ENCODE measurements around the gene ZSCAN2.

- TF ChIP-seq CTCF (IDR thresholded peaks at IDR 0.05; ENCODE audit: low read length), result no peak
- TF ChIP-seq EZH2 (optimal IDR thresholded peaks at IDR 0.05; ENCODE audit: low read depth, low read length), result no peak
- no peak for TF ChIP-seq EZH2phosphoT487 (IDR thresholded peaks at IDR 0.05; ENCODE audit: low read length)
These were observed 3.5 kb upstream of the ZSCAN2 start for GRCh38 chr15:84597296-84597695.

Data from MM.1S (cell line).